ENCODE measurements around the gene EIF4A3.

DNA sequence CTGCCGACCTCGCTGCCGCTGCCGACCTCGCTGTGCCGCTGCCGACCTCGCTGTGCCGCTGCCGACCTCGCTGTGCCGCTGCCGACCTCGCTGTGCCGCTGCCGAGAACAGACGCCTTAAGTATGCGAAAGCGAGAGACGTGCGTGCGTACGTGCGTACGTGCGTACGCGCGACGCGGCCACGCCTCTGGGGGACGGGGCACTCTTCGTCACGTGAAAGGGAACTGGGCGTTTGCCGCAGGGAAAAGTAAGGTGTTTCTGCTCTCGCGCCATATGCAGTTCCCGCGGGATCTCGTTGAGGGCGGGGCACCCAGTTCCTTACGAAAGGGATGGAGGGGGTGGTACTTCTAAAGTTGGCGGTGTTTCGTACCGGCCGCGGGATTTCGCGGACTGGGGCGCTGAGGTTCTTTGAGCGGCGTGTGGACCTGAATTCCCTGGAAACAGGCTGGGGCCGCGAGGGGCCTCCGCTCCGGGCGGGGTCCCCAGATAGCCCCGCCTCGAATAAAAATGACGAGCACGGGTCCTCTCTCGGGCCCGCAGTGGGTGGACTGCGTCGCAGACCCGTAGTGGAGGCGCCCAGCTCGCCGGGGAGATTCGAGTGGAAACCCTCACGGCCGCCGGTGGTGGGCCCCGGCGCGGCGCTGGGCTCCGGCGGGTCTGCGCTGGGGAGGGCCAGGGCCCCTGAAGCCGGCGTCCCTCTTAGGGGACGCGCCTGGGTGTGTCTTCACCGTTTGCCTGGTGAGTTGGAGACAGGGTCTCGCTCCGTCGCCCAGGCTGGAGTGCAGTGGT lies at the start of gene EIF4A3:
- TF ChIP-seq, protein P1, sequence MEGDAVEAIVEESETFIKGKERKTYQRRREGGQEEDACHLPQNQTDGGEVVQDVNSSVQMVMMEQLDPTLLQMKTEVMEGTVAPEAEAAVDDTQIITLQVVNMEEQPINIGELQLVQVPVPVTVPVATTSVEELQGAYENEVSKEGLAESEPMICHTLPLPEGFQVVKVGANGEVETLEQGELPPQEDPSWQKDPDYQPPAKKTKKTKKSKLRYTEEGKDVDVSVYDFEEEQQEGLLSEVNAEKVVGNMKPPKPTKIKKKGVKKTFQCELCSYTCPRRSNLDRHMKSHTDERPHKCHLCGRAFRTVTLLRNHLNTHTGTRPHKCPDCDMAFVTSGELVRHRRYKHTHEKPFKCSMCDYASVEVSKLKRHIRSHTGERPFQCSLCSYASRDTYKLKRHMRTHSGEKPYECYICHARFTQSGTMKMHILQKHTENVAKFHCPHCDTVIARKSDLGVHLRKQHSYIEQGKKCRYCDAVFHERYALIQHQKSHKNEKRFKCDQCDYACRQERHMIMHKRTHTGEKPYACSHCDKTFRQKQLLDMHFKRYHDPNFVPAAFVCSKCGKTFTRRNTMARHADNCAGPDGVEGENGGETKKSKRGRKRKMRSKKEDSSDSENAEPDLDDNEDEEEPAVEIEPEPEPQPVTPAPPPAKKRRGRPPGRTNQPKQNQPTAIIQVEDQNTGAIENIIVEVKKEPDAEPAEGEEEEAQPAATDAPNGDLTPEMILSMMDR (conservative IDR thresholded peaks at IDR 0.05; ENCODE audit: low read length) = no peak
- TF ChIP-seq EZH2phosphoT487 (IDR thresholded peaks at IDR 0.05; ENCODE audit: borderline replicate concordance, low read depth, low read length) = no peak
